Measurements from ENCODE around the gene FAM117A. TPM values are rescaled to one million over a fixed set of nuclear protein-coding genes. Genes with fewer than 3 reads are reported as not detected.

The FAM117A gene
- polyA plus RNA-seq, 2 of the 4 experiments (the other 2 are of a cell fraction): 1.8 TPM

DNA sequence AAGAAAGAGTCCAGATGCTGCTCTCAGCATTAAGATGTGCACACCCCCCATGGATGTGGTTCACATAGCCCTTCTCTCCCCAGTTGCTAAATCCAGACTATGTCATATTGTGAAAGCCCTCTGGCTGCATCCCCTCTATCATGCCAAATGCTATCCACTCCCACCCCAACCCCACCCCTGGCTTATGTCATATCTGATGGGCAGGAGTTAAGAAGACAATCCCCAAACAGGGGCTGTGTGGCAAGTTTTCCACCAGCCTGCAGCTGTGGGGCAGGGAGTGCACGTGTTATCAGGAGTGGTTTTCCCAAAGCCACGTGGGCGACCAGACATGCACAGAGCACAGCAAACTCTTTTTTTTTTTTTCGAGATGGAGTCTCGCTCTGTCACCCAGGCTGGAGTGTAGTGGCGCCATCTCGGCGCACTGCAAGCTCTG is 10.0 kb downstream of the FAM117A start:
- WGBS (ENCODE audit: missing lambda C conversion rate): 73% methylated on average over 8 of the region's 8 CpGs
- Histone ChIP-seq H3K4me1 (no peaks in the 10 kb centered on the region), H3K4me2 (no peak overlapping the region), H3K27ac (no peak overlapping the region), H3K4me3 (no peak overlapping the region), H3K9me3 (no peaks in the 10 kb centered on the region)
- ATAC-seq: no peak
- ChIA-PET POLR2A (no interaction called here), CTCF (interaction anchor here (0.9 to 1.0 kb wide), 2 partner anchors 12 to 182 kb away, joined by 3 to 4 read pairs; no protein-coding TSS in a partner anchor)
- TF ChIP-seq HEYL (CRISPR knock-in tag; IDR thresholded peaks at IDR 0.05) (no peak), ZC3H11A (IDR thresholded peaks at IDR 0.05) (no peak), KDM1A (IDR thresholded peaks at IDR 0.05; ENCODE audit: low read depth) (no peak), RFX5 (IDR thresholded peaks at IDR 0.05) (no peak), SREBF2 (IDR thresholded peaks at IDR 0.05) (no peak)
- TF ChIP-seq, protein P1, sequence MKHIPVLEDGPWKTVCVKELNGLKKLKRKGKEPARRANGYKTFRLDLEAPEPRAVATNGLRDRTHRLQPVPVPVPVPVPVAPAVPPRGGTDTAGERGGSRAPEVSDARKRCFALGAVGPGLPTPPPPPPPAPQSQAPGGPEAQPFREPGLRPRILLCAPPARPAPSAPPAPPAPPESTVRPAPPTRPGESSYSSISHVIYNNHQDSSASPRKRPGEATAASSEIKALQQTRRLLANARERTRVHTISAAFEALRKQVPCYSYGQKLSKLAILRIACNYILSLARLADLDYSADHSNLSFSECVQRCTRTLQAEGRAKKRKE (CRISPR knock-in tag; IDR thresholded peaks at IDR 0.05; ENCODE audit: low read depth): no peak
- TF ChIP-seq, protein P2, sequence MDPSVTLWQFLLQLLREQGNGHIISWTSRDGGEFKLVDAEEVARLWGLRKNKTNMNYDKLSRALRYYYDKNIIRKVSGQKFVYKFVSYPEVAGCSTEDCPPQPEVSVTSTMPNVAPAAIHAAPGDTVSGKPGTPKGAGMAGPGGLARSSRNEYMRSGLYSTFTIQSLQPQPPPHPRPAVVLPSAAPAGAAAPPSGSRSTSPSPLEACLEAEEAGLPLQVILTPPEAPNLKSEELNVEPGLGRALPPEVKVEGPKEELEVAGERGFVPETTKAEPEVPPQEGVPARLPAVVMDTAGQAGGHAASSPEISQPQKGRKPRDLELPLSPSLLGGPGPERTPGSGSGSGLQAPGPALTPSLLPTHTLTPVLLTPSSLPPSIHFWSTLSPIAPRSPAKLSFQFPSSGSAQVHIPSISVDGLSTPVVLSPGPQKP (IDR thresholded peaks at IDR 0.05; ENCODE audit: low read depth, low read length): no peak
- TF ChIP-seq, protein P3, sequence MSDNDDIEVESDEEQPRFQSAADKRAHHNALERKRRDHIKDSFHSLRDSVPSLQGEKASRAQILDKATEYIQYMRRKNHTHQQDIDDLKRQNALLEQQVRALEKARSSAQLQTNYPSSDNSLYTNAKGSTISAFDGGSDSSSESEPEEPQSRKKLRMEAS (IDR thresholded peaks at IDR 0.05): no peak
- TF ChIP-seq, protein P4, sequence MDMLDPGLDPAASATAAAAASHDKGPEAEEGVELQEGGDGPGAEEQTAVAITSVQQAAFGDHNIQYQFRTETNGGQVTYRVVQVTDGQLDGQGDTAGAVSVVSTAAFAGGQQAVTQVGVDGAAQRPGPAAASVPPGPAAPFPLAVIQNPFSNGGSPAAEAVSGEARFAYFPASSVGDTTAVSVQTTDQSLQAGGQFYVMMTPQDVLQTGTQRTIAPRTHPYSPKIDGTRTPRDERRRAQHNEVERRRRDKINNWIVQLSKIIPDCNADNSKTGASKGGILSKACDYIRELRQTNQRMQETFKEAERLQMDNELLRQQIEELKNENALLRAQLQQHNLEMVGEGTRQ (IDR thresholded peaks at IDR 0.05): no peak
- no peak for FAIRE-seq
- no peak for DNase-seq (ENCODE audit: low read depth in 1 of 2, low spot score in 1 of 2)

DNA sequence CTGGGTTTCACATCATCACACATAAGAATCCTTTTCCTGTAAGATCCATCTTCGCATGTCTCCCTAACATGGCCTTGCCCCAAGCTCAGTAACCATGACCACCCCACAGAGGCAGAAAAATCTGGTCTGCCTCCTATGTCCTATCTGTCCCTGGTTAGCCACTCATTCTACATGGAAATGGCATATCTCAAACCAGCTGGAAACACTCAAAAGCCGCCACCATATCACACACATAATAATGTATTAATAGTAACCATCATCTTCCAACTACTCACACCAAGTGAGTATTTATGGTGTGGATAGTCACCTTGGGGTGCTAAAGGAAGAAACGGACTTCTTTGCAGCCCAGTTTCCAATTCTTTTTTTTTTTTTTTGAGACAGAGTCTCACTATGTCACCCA is 11.4 kb downstream of the FAM117A start:
- DNase-seq (ENCODE audit: low read depth in 1 of 2, low spot score in 1 of 2) (no peak), FAIRE-seq (no peak), ATAC-seq (no peak; a peak in 1 of 6 replicates)
- POLR2A ChIA-PET: interaction anchor here (0.8 kb wide), 1 partner anchor 36 kb away, joined by 4 read pairs; the partner anchor contains the start of gene KAT7
- WGBS (ENCODE audit: missing lambda C conversion rate): 72% methylated on average over 3 of the region's 3 CpGs
- H3K4me3 ChIP-seq: no peak overlapping the region
- TF ChIP-seq EP300 (IDR thresholded peaks at IDR 0.05) (no peak), RAD21 (conservative IDR thresholded peaks at IDR 0.05 in 1 of 2, IDR thresholded peaks at IDR 0.05 in 1 of 2) (no peak), FOSL2 (IDR thresholded peaks at IDR 0.05) (no peak), FOSL2 (CRISPR knock-in tag; IDR thresholded peaks at IDR 0.05) (no peak)
- TF ChIP-seq, protein P5, sequence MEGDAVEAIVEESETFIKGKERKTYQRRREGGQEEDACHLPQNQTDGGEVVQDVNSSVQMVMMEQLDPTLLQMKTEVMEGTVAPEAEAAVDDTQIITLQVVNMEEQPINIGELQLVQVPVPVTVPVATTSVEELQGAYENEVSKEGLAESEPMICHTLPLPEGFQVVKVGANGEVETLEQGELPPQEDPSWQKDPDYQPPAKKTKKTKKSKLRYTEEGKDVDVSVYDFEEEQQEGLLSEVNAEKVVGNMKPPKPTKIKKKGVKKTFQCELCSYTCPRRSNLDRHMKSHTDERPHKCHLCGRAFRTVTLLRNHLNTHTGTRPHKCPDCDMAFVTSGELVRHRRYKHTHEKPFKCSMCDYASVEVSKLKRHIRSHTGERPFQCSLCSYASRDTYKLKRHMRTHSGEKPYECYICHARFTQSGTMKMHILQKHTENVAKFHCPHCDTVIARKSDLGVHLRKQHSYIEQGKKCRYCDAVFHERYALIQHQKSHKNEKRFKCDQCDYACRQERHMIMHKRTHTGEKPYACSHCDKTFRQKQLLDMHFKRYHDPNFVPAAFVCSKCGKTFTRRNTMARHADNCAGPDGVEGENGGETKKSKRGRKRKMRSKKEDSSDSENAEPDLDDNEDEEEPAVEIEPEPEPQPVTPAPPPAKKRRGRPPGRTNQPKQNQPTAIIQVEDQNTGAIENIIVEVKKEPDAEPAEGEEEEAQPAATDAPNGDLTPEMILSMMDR (IDR thresholded peaks at IDR 0.05): no peak
- TF ChIP-seq, protein P6, sequence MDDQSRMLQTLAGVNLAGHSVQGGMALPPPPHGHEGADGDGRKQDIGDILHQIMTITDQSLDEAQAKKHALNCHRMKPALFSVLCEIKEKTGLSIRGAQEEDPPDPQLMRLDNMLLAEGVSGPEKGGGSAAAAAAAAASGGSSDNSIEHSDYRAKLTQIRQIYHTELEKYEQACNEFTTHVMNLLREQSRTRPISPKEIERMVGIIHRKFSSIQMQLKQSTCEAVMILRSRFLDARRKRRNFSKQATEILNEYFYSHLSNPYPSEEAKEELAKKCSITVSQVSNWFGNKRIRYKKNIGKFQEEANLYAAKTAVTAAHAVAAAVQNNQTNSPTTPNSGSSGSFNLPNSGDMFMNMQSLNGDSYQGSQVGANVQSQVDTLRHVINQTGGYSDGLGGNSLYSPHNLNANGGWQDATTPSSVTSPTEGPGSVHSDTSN (IDR thresholded peaks at IDR 0.05): no peak
- TF ChIP-seq, protein P2 (IDR thresholded peaks at IDR 0.05; ENCODE audit: low read depth, low read length): no peak
- H3K9me3 ChIP-seq: no peaks in the 10 kb centered on the region
- CTCF ChIA-PET: interaction anchor here (0.7 to 4.0 kb wide), 9 partner anchors 9 to 244 kb away, joined by 3 to 17 read pairs (median 3); no protein-coding TSS in a partner anchor
- no peak overlapping the region for H3K27ac ChIP-seq
- no peak overlapping the region for H3K4me2 ChIP-seq
- no peaks in the 10 kb centered on the region for H3K4me1 ChIP-seq
